Trophoblast cell (in vitro differentiated cells and primary cell): Measurements from ENCODE around the gene POU3F1.

ENCODE experiments used
- DNase-seq, 2 donors: peaks; one replicate each; pipeline ENCODE4 v3.0.0-alpha.2; 2016
- H2AFZ ChIP-seq: 2 replicates; pipeline ENCODE4 v1.6.1; 2013; ENCODE audit warnings: low read length, moderate library complexity, mild to moderate bottlenecking; ENCODE audit not compliant: insufficient read depth, poor library complexity
- H2AK5ac ChIP-seq: 2 replicates; pipeline ENCODE4 v1.6.1; 2013; ENCODE audit warnings: mild to moderate bottlenecking, low read length
- H2BK120ac ChIP-seq: 2 replicates; pipeline ENCODE4 v1.6.1; 2013; ENCODE audit warnings: low read length, mild to moderate bottlenecking, moderate library complexity; ENCODE audit not compliant: insufficient read depth, poor library complexity
- H2BK12ac ChIP-seq: 2 replicates; pipeline ENCODE4 v1.6.1; 2013; ENCODE audit warnings: mild to moderate bottlenecking, low read length, moderate library complexity
- H2BK5ac ChIP-seq: 2 replicates; pipeline ENCODE4 v1.6.1; 2013; ENCODE audit warnings: low read length, low read depth, moderate library complexity, mild to moderate bottlenecking; ENCODE audit not compliant: poor library complexity
- H3K14ac ChIP-seq: 2 replicates; pipeline ENCODE4 v1.6.1; 2013; ENCODE audit warnings: mild to moderate bottlenecking, low read length
- H3K18ac ChIP-seq: 2 replicates; pipeline ENCODE4 v1.6.1; 2013; ENCODE audit warnings: mild to moderate bottlenecking, low read length
- H3K23ac ChIP-seq: 2 replicates; pipeline ENCODE4 v1.6.1; 2013; ENCODE audit warnings: low read length
- H3K27ac ChIP-seq: 2 replicates; pipeline ENCODE4 v1.5.1; 2013; ENCODE audit warnings: low read depth, mild to moderate bottlenecking, inconsistent platforms, low read length, moderate library complexity
- H3K27me3 ChIP-seq: 2 replicates; pipeline ENCODE4 v1.6.1; 2013; ENCODE audit warnings: inconsistent platforms, mild to moderate bottlenecking, low read length, moderate library complexity; ENCODE audit not compliant: insufficient read depth
- H3K36me3 ChIP-seq, 2 experiments: 1 replicate in 1 of 2; 2 replicates in 1 of 2; pipeline ENCODE4 v1.6.1; 2013; ENCODE audit warnings: low read length in 2 of 2, mild to moderate bottlenecking in 2 of 2, moderate library complexity in 1 of 2; ENCODE audit not compliant: insufficient read depth in 2 of 2, control insufficient read depth in 1 of 2
- H3K4ac ChIP-seq: 2 replicates; pipeline ENCODE4 v1.6.1; 2013; ENCODE audit warnings: low read depth, mild to moderate bottlenecking, low read length, moderate library complexity
- H3K4me1 ChIP-seq, 2 experiments: 1 replicate in 1 of 2; 2 replicates in 1 of 2; pipeline ENCODE4 v1.6.1; 2013; ENCODE audit warnings: low read length in 2 of 2, mild to moderate bottlenecking in 2 of 2, moderate library complexity in 1 of 2; ENCODE audit not compliant: insufficient read depth in 2 of 2, control insufficient read depth in 1 of 2
- H3K4me2 ChIP-seq: 2 replicates; pipeline ENCODE4 v1.6.1; 2013; ENCODE audit warnings: inconsistent platforms, mild to moderate bottlenecking, low read length, moderate library complexity
- H3K4me3 ChIP-seq: 2 replicates; pipeline ENCODE4 v1.5.1; 2013; ENCODE audit warnings: mild to moderate bottlenecking, low read depth, low read length, inconsistent platforms
- H3K79me1 ChIP-seq: one replicate; pipeline ENCODE4 v1.6.1; 2013; ENCODE audit warnings: low read length
- H3K79me2 ChIP-seq: 2 replicates; pipeline ENCODE4 v1.6.1; 2013; ENCODE audit warnings: low read length, mild to moderate bottlenecking; ENCODE audit not compliant: control insufficient read depth, insufficient read depth, poor library complexity
- H3K9ac ChIP-seq: 2 replicates; pipeline ENCODE4 v1.6.1; 2013; ENCODE audit warnings: mild to moderate bottlenecking, low read length
- H3K9me3 ChIP-seq: 2 replicates; pipeline ENCODE4 v1.6.1; 2013; ENCODE audit warnings: low read depth, mild to moderate bottlenecking, control low read depth, inconsistent platforms, low read length; ENCODE audit not compliant: insufficient read depth
- H4K12ac ChIP-seq: 2 replicates; pipeline ENCODE4 v1.6.1; 2013; ENCODE audit warnings: low read depth, mild to moderate bottlenecking, low read length, moderate library complexity
- H4K8ac ChIP-seq: 2 replicates; pipeline ENCODE4 v1.6.1; 2013; ENCODE audit warnings: low read depth, mild to moderate bottlenecking, low read length, moderate library complexity
- H4K91ac ChIP-seq: one replicate; pipeline ENCODE4 v1.6.1; 2013; ENCODE audit warnings: low read depth, mild to moderate bottlenecking, low read length, moderate library complexity
- WGBS: extraction: QIAGEN DNeasy Blood & Tissue Kit; methylation state at CpG from one replicate; pipeline ENCODE4 v1.1.7; 2013; ENCODE audit warnings: missing lambda C conversion rate; ENCODE audit not compliant: insufficient read length, insufficient coverage; ENCODE audit errors: extremely low coverage; 5-methylcytosine and 5-hydroxymethylcytosine counted together

POU3F1 gene

DNA sequence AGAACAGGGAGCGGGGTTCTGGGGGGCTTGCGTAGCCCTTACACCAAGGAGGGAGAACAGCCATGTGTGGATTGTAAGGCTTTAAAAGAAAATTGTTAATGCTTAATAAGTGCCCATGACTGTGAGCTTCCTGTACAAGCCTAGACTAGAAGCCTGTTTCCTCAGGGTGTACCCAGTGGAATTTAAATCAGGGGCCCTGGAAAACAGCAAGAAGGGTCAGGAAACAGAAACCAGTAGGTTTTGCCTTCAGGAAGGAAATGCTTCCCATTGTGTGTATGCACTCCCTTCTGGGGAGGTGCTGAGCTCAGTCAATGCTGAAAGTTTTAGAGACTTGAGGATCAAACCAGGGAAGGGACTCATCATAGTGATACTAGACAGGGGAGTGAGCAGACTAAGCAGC lies 21.4 kb downstream of the POU3F1 start:
- no peaks in the 10 kb centered on the region for H3K9me3 ChIP-seq
- H3K27me3 ChIP-seq, result no peaks in the 10 kb centered on the region
- H3K79me2 ChIP-seq, result no peaks in the 10 kb centered on the region
- no peak overlapping the region for H3K14ac ChIP-seq
- peaks cover 6% of the 10 kb centered on the region for H3K79me1 ChIP-seq
- peaks cover 30 to 45% of the 10 kb centered on the region in 2 experiments for H3K36me3 ChIP-seq
- no peak overlapping the region for H3K4ac ChIP-seq
- H3K4me1 ChIP-seq, result peaks cover 10 to 12% of the 10 kb centered on the region in 2 experiments
- no peak overlapping the region for H3K27ac ChIP-seq
- H2BK12ac ChIP-seq, result no peak overlapping the region
- no peak overlapping the region for H4K12ac ChIP-seq
- H3K4me2 ChIP-seq, result no peak overlapping the region
- H3K18ac ChIP-seq, result peak overlapping the region; percentile 52
- no peak overlapping the region for H2AFZ ChIP-seq
- no peak overlapping the region for H3K4me3 ChIP-seq
- H2AK5ac ChIP-seq, result no peak overlapping the region
- no peak overlapping the region for H3K9ac ChIP-seq
- H3K23ac ChIP-seq, result no peak overlapping the region
- DNase-seq, result no peak
- no peak overlapping the region for H4K8ac ChIP-seq
- H2BK5ac ChIP-seq, result peak overlapping the region; percentile 12
- H4K91ac ChIP-seq, result no peak overlapping the region
- H2BK120ac ChIP-seq, result no peak overlapping the region
- no CpG with 5 or more reads among the region's 2 CpGs for WGBS

DNA sequence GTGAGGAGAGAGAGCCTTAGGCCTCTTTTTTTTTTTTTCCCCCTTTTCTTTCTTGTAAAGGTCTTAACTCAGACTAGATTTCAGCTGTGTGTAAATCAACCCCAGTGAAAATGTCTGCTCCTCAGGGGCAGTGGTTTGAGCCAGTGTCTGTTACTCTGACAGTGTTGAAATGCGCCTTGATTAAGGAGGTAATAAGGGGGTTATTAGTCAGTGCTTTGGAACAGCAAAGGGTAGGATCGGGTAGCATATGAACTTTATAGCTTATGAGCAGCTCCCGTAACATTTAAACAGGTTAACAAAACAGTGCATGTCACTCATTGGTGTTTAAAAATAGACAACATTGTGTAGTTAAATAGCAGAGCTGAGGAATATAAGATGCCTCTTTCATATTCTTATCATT lies 23.8 kb downstream of the POU3F1 start:
- Histone ChIP-seq H4K91ac (no peak overlapping the region), H2BK120ac (no peak overlapping the region), H3K27me3 (no peaks in the 10 kb centered on the region), H2BK12ac (no peak overlapping the region), H3K23ac (no peak overlapping the region), H4K8ac (no peak overlapping the region), H2AFZ (no peak overlapping the region), H3K18ac (no peak overlapping the region), H4K12ac (no peak overlapping the region), H3K9me3 (no peaks in the 10 kb centered on the region), H3K79me1 (no peaks in the 10 kb centered on the region), H3K4ac (no peak overlapping the region), H2BK5ac (no peak overlapping the region), H3K36me3 (peaks cover 43 to 62% of the 10 kb centered on the region in 2 experiments), H3K79me2 (no peaks in the 10 kb centered on the region), H3K4me2 (no peak overlapping the region), H3K4me1 (no peaks in the 10 kb centered on the region), H3K27ac (no peak overlapping the region), H3K9ac (no peak overlapping the region), H2AK5ac (no peak overlapping the region), H3K14ac (no peak overlapping the region), H3K4me3 (no peak overlapping the region)
- WGBS, result no CpG with 5 or more reads among the region's 3 CpGs
- no peak for DNase-seq

DNA sequence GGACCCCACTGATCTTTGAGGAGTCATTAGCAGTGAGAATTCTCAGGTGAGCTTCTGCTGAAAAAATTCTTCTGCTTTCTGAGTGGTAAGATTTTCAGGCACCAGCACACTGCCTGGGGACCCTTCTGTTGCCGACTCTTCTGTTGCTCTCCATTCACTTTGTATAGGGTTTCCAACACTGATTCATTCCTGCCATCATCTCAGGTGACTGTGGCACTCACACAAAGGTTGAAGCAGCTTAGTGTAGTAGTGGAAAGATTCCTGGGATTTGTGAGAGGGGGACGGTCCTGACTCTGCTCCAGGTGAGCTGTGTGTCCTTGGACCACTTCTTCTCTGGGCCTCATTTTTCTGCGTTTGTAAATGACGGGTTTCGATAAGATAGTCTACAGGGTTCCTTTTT lies 24.6 kb downstream of the POU3F1 start:
- no peak overlapping the region for H4K91ac ChIP-seq
- H3K14ac ChIP-seq, result no peak overlapping the region
- H2BK120ac ChIP-seq, result no peak overlapping the region
- no peak overlapping the region for H3K18ac ChIP-seq
- no peak for DNase-seq
- no peak overlapping the region for H2BK5ac ChIP-seq
- H3K27ac ChIP-seq, result no peak overlapping the region
- no peak overlapping the region for H4K8ac ChIP-seq
- no peaks in the 10 kb centered on the region for H3K9me3 ChIP-seq
- H3K4me1 ChIP-seq, result no peaks in the 10 kb centered on the region
- no peak overlapping the region for H2BK12ac ChIP-seq
- H2AFZ ChIP-seq, result no peak overlapping the region
- no peaks in the 10 kb centered on the region for H3K27me3 ChIP-seq
- H3K9ac ChIP-seq, result no peak overlapping the region
- no peak overlapping the region for H3K4me2 ChIP-seq
- no peak overlapping the region for H3K4ac ChIP-seq
- H3K36me3 ChIP-seq, result peaks cover 45 to 68% of the 10 kb centered on the region in 2 experiments
- no CpG with 5 or more reads among the region's 5 CpGs for WGBS
- H3K23ac ChIP-seq, result no peak overlapping the region
- no peak overlapping the region for H2AK5ac ChIP-seq
- H3K79me2 ChIP-seq, result no peaks in the 10 kb centered on the region
- H3K79me1 ChIP-seq, result no peaks in the 10 kb centered on the region
- no peak overlapping the region for H3K4me3 ChIP-seq
- no peak overlapping the region for H4K12ac ChIP-seq

DNA sequence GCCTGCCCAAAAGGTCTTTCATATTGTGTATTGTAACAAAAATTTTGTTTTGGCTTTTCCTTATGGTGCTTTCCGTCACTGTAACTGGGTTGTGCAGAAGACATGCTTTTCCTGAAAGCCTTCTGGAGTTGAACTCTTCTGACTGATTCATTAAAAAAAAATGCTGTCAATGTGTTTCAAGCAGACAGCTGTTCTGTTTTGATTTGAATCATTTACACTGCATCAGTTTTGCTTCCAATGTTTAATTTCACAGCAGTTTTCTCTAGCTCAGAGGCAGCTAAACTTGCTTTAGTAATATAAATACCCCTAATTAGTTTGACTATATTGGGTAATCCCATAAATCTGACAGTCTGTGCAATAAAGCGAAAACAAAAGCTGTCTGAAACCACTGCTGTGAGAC lies 26.2 kb downstream of the POU3F1 start:
- no CpG with 5 or more reads among the region's 2 CpGs for WGBS
- Histone ChIP-seq H3K79me2 (no peaks in the 10 kb centered on the region), H3K18ac (no peak overlapping the region), H3K23ac (no peak overlapping the region), H2AK5ac (no peak overlapping the region), H2AFZ (no peak overlapping the region), H3K27ac (no peak overlapping the region), H3K4me1 (no peaks in the 10 kb centered on the region), H4K12ac (no peak overlapping the region), H3K9ac (no peak overlapping the region), H4K8ac (no peak overlapping the region), H3K9me3 (no peaks in the 10 kb centered on the region), H2BK5ac (no peak overlapping the region), H2BK120ac (no peak overlapping the region), H2BK12ac (no peak overlapping the region), H3K79me1 (no peaks in the 10 kb centered on the region), H3K4me2 (no peak overlapping the region), H3K4me3 (no peak overlapping the region), H3K36me3 (peaks cover 37 to 60% of the 10 kb centered on the region in 2 experiments), H3K4ac (no peak overlapping the region), H4K91ac (no peak overlapping the region), H3K27me3 (no peaks in the 10 kb centered on the region), H3K14ac (no peak overlapping the region)
- peak in 1 of 2 donors; percentile 66 for DNase-seq
